Measurements from ENCODE around the gene SLIRP. TPM values are rescaled to one million over a fixed set of nuclear protein-coding genes. Genes with fewer than 3 reads are reported as not detected.

The SLIRP gene
- total RNA-seq, 1 experiment from 2014 or later = 304 TPM

GRCh38 chr14:77761205-77761931 lies 53.5 kb downstream of the SLIRP start:
- no peaks in the 10 kb centered on the region for H3K27me3 ChIP-seq (replicated peaks)
- DNase-seq (ENCODE audit: low read depth in 1 of 2, low spot score in 2 of 2) = no peak

GRCh38 chr14:77763316-77763715 lies 55.4 kb downstream of the SLIRP start:
- Histone ChIP-seq H3K36me3 (peaks cover 11% of the 10 kb centered on the region), H3K4me3 (no peak overlapping the region), H3K9me3 (replicated peaks) (no peaks in the 10 kb centered on the region), H3K4me1 (replicated peaks) (no peaks in the 10 kb centered on the region; the same call in 1 of the 2 replicates), H3K27me3 (replicated peaks) (no peaks in the 10 kb centered on the region), H3K27ac (no peak overlapping the region)
- no peak for DNase-seq (ENCODE audit: low read depth in 1 of 2, low spot score in 2 of 2)

More at GRCh38 chr14:77761205-77761931, 53.5 kb downstream of the SLIRP start:
- no peaks in the 10 kb centered on the region for H3K9me3 ChIP-seq (replicated peaks)
- no peaks in the 10 kb centered on the region; the same call in 1 of the 2 replicates for H3K4me1 ChIP-seq (replicated peaks)
- H3K36me3 ChIP-seq = peaks cover 15% of the 10 kb centered on the region
- H3K27ac ChIP-seq = peak overlapping the region; percentile 84
- H3K4me3 ChIP-seq = peak overlapping the region; percentile 84

GRCh38 chr14:77763978-77764377 lies 56.1 kb downstream of the SLIRP start:
- no peaks in the 10 kb centered on the region for H3K9me3 ChIP-seq (replicated peaks)
- H3K27me3 ChIP-seq (replicated peaks) = no peaks in the 10 kb centered on the region
- H3K4me1 ChIP-seq (replicated peaks) = no peaks in the 10 kb centered on the region; the same call in 1 of the 2 replicates
- no peak for DNase-seq (ENCODE audit: low read depth in 1 of 2, low spot score in 2 of 2)
- peaks cover 4% of the 10 kb centered on the region; the same call in 1 of the 2 replicates for H3K36me3 ChIP-seq
- no peak overlapping the region for H3K27ac ChIP-seq
- H3K4me3 ChIP-seq = no peak overlapping the region

Other genes with a start within 250 kb of the SLIRP start
- gene ISM2, start 209.3 kb upstream of the SLIRP start, total RNA-seq (2014; rRNA removed; shearing (Covaris generic)) = not detected in 2 replicates
- 16.4 and 22.1 TPM in 2 replicates for gene SPTLC2, start 91.5 kb upstream of the SLIRP start, total RNA-seq (2014; rRNA removed; shearing (Covaris generic))
- 13.7 and 14.4 TPM in 2 replicates for gene ALKBH1, start 80 bp upstream of the SLIRP start, total RNA-seq (2014; rRNA removed; shearing (Covaris generic))
- gene SNW1, start 53.1 kb downstream of the SLIRP start, total RNA-seq (2014; rRNA removed; shearing (Covaris generic)) = 77.0 and 84.4 TPM in 2 replicates
- gene ADCK1, start 92.0 kb downstream of the SLIRP start, total RNA-seq (2014; rRNA removed; shearing (Covaris generic)) = 1.5 and 1.8 TPM in 2 replicates

All from SJSA1 (cell line).